LNCAP (cell line): ENCODE data around the gene UHRF2.

Experiments
- TF ChIP-seq, protein P1 (sequence below): fragments of 450-650 bp; IDR thresholded peaks from 2 replicates; pipeline ENCODE4 v1.5.1; 2017; ENCODE audit warnings: mild to moderate bottlenecking

The UHRF2 gene

DNA sequence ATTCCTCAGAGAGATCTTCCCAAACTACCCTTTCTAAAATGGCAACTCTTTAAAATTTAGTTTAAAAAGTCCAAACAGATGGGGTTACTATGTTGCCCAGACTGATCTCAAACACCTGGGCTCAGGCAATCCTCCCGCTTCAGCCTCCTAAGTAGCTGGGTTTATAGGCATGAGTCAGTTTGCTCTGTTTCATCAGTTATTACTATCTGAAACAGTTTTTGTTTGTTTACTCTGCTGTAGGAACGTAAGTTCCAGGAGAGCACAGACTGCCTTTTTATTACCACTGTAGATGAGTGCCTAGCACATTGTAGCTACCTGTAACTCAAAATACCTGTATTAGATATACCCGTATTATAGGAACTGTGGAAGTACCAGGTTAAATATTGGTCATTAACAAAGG lies 89.4 kb downstream of the UHRF2 start:
- TF ChIP-seq, protein P1, sequence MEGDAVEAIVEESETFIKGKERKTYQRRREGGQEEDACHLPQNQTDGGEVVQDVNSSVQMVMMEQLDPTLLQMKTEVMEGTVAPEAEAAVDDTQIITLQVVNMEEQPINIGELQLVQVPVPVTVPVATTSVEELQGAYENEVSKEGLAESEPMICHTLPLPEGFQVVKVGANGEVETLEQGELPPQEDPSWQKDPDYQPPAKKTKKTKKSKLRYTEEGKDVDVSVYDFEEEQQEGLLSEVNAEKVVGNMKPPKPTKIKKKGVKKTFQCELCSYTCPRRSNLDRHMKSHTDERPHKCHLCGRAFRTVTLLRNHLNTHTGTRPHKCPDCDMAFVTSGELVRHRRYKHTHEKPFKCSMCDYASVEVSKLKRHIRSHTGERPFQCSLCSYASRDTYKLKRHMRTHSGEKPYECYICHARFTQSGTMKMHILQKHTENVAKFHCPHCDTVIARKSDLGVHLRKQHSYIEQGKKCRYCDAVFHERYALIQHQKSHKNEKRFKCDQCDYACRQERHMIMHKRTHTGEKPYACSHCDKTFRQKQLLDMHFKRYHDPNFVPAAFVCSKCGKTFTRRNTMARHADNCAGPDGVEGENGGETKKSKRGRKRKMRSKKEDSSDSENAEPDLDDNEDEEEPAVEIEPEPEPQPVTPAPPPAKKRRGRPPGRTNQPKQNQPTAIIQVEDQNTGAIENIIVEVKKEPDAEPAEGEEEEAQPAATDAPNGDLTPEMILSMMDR, result no peak

DNA sequence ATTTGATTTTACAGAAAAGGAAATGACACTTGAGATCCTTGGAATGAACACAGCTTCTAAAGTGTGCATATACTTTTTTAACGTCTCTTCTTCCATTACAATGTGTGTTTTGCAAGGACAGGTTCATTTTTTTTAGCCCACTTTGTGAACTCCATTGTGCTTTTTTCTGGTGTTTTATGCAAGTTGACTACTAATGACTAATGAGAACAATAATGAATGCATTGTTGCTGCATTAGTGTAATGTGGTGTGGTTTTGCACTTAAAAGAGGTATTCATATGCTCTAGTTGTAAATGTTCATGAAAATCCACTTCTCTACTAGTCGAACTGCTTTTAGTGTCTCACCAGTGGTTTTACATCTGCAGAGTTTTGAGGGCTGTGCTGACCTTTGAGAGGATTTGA lies 93.6 kb downstream of the UHRF2 start:
- TF ChIP-seq, protein P1, result no peak

DNA sequence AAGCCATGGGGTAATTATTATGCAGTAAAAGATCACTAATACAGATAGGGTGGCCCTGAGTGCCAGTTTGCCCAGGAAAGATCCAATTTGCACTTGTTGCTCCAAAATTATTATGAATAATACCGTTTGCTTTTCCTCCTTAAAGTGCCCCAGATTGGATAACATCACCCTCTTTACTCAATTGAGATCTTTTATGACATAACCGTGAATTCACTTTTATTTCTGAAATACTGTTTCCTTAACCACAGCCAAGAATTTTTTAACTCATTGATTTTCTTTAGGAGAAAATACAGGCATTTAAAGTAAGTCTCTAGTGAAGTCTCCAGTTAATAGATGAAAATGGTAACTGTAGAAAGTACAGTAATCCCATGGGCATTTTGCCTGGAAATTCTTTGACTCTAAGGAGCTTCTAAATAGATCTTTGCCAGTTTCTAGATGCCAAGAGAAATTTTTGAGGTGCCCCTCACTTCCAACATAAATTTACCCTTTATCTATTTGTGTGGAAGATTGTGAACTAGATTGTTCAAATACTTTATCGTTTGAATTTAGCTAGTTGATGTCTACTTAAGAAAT lies 99.2 kb downstream of the UHRF2 start:
- TF ChIP-seq, protein P1, result no peak

DNA sequence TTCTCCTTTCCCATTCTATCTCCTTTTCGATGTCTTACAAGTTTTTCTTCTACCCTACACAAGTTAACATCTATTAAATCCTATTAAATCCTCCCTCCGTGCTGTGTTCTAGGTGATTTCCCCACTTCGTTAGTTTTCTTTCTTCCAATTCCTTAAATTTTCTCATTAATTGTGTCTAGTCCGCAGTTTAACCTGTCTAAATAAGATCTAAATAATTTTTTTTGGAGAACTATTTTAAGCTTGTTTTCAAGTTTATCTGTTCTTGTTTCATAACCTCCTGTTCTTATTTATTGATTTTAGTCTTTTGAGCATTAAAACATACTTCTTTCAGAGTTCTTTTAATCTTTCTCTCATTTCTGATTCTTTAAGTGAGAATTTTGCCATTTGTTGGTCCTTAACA lies 109.3 kb downstream of the UHRF2 start:
- TF ChIP-seq, protein P1, result no peak

DNA sequence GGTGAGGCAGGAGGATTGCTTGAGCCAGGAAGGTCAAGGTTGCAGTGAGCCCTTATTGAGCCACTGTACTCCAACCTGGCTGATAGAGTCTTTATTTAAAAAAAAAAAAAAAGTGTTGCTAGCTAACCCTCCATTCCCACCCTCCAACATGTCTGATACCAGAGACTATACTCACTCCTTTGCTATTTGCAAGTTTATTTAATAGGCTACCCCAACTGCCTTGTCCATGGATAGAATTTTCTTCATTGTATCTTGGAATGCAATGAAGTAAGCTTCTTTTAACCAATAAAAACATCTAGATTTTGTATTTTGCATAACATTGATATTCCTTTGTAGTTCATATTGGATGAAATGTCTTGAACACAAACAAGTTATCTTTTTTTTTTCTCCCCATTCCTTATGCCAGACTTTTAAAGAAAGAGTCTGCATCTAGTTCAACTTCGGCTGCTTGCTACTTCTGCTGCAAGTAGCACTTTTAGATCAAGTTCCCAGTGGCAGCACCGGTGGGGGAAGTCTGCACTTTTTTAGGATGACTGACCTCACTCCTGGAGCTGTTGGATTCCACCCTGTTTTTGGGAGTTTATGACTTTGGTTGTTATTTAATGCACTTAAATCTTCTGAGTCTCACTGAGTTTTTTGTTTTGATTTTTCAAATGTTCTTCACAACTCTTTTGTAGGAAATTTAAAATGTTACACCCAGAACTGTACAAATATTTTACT lies 112.5 kb downstream of the UHRF2 start:
- TF ChIP-seq, protein P1, result no peak

DNA sequence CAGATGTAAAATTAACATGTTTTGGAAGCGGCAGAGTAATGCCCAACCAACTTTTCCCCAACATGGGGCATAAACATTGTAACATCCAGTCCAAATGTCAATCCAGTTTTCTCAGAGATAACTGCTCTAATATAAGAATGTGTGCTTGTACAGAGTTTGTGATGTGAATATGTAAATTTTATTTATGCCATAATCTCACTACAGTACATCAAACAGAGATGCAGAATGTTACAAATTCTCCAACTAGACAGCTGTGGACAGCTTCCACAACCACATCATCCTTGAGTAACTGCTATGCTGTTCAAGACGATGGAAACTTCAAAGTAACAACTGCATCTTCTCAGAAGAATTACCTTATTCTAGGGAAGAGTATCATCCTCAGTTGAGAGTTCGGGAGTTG lies 122.6 kb downstream of the UHRF2 start:
- TF ChIP-seq, protein P1, result no peak

DNA sequence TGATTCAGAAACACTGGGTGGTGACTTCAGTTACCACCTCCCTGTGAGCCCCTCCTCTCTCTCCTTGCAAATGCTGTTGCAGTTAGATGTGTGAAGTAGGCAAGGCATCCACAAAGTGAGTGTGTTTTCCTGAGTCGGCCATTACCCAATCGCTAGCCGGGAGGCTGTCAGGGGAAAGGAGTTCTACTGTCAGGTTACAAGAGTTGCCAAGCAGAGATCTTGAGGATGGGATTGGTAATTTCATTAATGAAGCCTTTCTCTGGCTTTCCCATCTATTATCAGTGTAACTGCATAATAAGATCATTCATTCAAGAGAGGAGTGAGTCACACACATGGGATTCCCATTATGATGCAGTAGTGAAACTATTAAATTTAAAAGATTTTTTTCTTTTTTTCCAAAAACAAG lies 125.7 kb downstream of the UHRF2 start:
- TF ChIP-seq, protein P1, result no peak
